ENCODE data around the gene EMX2.
"Not testable (repeated sequence)": the region's sequence is repeated elsewhere in the genome, so short reads cannot be mapped to it uniquely, and the experiment has no call there.

EMX2 gene

GRCh38 chr10:117542706-117543224, at the start of gene EMX2:
Gene EMX2, plus strand, starts transcription at chr10:117542746. Its CDS starts 522 bp downstream, at chr10:117543268.
- DNase-seq, result no peak

- DNase-seq, result no peak
Measured at GRCh38 chr10:117496031-117496430, 46.5 kb upstream of the EMX2 start.

GRCh38 chr10:117496616-117497028, 45.9 kb upstream of the EMX2 start:
- DNase-seq, result peak; percentile 65

GRCh38 chr10:117497736-117498135, 44.8 kb upstream of the EMX2 start:
- no peak for DNase-seq

- no peak for DNase-seq
Measured at GRCh38 chr10:117499248-117500105, 43.1 kb upstream of the EMX2 start.

GRCh38 chr10:117500456-117500855, 42.1 kb upstream of the EMX2 start:
- no peak for DNase-seq

GRCh38 chr10:117501460-117502035, 41.0 kb upstream of the EMX2 start:
- DNase-seq, result no peak

GRCh38 chr10:117502421-117503243, 39.9 kb upstream of the EMX2 start:
- DNase-seq, result no peak

GRCh38 chr10:117503244-117504205, 39.0 kb upstream of the EMX2 start:
- DNase-seq, result no peak

GRCh38 chr10:117504562-117504961, 38.0 kb upstream of the EMX2 start:
- no peak for DNase-seq

- not testable (repeated sequence) for DNase-seq
Measured at GRCh38 chr10:117507081-117507480, 35.5 kb upstream of the EMX2 start.

- no peak for DNase-seq
Measured at GRCh38 chr10:117509573-117509972, 33.0 kb upstream of the EMX2 start.

- no peak for DNase-seq
Measured at GRCh38 chr10:117511601-117512390, 30.8 kb upstream of the EMX2 start.

- no peak for DNase-seq
Measured at GRCh38 chr10:117514971-117515370, 27.6 kb upstream of the EMX2 start.

- DNase-seq, result no peak
Measured at GRCh38 chr10:117516681-117517080, 25.9 kb upstream of the EMX2 start.

GRCh38 chr10:117518246-117518645, 24.3 kb upstream of the EMX2 start:
- no peak for DNase-seq

GRCh38 chr10:117519286-117519685, 23.3 kb upstream of the EMX2 start:
- no peak for DNase-seq

GRCh38 chr10:117519879-117520278, 22.7 kb upstream of the EMX2 start:
- DNase-seq, result no peak

GRCh38 chr10:117530791-117531190, 11.8 kb upstream of the EMX2 start:
- DNase-seq, result no peak

- DNase-seq, result no peak
Measured at GRCh38 chr10:117531371-117532002, 11.1 kb upstream of the EMX2 start.

GRCh38 chr10:117532003-117532385, 10.6 kb upstream of the EMX2 start:
- no peak for DNase-seq
